ENCODE measurements around the gene GLOD5. TPM values are rescaled to one million over a fixed set of nuclear protein-coding genes. Genes with fewer than 3 reads are reported as not detected.

Gene GLOD5
- total RNA-seq, 1 experiment from 2014 or later: not detected

DNA sequence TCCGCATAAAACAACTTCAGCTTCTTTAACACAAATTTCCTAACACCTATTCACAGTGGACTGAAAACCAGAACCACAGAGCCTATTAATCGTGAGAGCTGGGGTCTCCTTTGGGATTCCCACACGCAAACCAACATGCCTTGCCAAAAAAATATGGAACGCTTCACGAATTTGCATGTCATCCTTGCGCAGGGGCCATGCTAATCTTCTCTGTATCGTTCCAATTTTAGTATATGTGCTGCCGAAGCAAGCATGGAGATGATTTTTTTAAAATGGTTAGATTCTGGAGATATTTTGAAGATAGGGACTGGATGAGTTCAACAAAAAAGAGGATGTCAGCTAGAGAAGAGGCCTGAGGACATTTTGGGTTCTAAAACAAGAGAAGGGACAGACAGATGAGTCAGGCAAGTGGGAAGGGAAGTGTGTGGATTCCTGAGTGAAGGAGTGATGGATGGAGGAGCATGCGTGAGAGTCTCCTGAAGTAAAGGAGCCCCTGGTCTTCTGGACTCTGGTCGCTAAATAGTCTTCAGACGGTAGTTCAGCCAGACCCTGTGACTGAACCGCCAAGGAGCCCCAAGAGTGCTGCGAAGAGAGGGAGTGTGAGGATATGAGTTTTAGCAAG is 15.4 kb downstream of the GLOD5 start:
- H3K4me3 Mint-ChIP-seq: no peak overlapping the region
- Histone ChIP-seq H3T11ph (ENCODE audit: low read length) (no peak overlapping the region), H3K9ac (ENCODE audit: extremely low read depth, insufficient read length, low read length) (no peak overlapping the region), H3K56ac (ENCODE audit: insufficient read length, low read depth, low read length) (no peak overlapping the region), H2BK15ac (ENCODE audit: low read depth, low read length) (no peak overlapping the region), H3K23ac (ENCODE audit: insufficient read length, low read depth, low read length) (no peak overlapping the region), H2AK5ac (ENCODE audit: insufficient read length, low read length) (no peak overlapping the region), H3K27me3 (ENCODE audit: insufficient read depth, low read length) (no peaks in the 10 kb centered on the region), H3K79me1 (ENCODE audit: insufficient read depth, low read depth, low read length, poor library complexity, severe bottlenecking) (no peaks in the 10 kb centered on the region), H3K18ac (ENCODE audit: insufficient read length, low read depth, low read length) (no peak overlapping the region), H3K79me2 (ENCODE audit: insufficient read depth, low read length) (no peaks in the 10 kb centered on the region), H2BK20ac (ENCODE audit: low read depth, low read length, poor library complexity, severe bottlenecking) (no peak overlapping the region), H2BK12ac (ENCODE audit: insufficient read length, low read depth, low read length) (no peak overlapping the region), H2BK5ac (ENCODE audit: insufficient read length, low read length) (no peak overlapping the region), H4K5ac (ENCODE audit: insufficient read length, low read depth, low read length) (no peak overlapping the region), H3K23me2 (ENCODE audit: insufficient read length, low read depth, low read length, poor library complexity, severe bottlenecking) (no peaks in the 10 kb centered on the region), H3K9me3 (ENCODE audit: control insufficient read depth, low read depth, low read length) (peaks cover 29% of the 10 kb centered on the region), H3K4ac (ENCODE audit: low read depth, low read length) (no peak overlapping the region), H4K8ac (replicated peaks; ENCODE audit: insufficient read length, low read depth, low read length) (no peak overlapping the region), H4K20me1 (ENCODE audit: control insufficient read depth, insufficient read depth, insufficient read length) (no peaks in the 10 kb centered on the region), H3K14ac (ENCODE audit: insufficient read depth, low read length) (no peak overlapping the region), H3K27ac (ENCODE audit: insufficient read length, low read depth, low read length) (no peak overlapping the region), H4K91ac (ENCODE audit: insufficient read length, low read depth, low read length) (no peak overlapping the region), H2BK120ac (ENCODE audit: low read depth, low read length, poor library complexity, severe bottlenecking) (no peak overlapping the region), H2AFZ (ENCODE audit: low read length) (no peak overlapping the region), H3K4me1 (ENCODE audit: insufficient read depth, low read length) (no peaks in the 10 kb centered on the region), H3K4me2 (ENCODE audit: insufficient read depth, insufficient read length, low read length) (no peak overlapping the region)
- TF ChIP-seq, protein P1, sequence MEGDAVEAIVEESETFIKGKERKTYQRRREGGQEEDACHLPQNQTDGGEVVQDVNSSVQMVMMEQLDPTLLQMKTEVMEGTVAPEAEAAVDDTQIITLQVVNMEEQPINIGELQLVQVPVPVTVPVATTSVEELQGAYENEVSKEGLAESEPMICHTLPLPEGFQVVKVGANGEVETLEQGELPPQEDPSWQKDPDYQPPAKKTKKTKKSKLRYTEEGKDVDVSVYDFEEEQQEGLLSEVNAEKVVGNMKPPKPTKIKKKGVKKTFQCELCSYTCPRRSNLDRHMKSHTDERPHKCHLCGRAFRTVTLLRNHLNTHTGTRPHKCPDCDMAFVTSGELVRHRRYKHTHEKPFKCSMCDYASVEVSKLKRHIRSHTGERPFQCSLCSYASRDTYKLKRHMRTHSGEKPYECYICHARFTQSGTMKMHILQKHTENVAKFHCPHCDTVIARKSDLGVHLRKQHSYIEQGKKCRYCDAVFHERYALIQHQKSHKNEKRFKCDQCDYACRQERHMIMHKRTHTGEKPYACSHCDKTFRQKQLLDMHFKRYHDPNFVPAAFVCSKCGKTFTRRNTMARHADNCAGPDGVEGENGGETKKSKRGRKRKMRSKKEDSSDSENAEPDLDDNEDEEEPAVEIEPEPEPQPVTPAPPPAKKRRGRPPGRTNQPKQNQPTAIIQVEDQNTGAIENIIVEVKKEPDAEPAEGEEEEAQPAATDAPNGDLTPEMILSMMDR (conservative IDR thresholded peaks at IDR 0.05): no peak
- peaks cover 0 to 7% (median 3%) of the 10 kb centered on the region in 3 experiments; a peak in 4 of 7 replicates for H3K36me3 Mint-ChIP-seq (ENCODE audit: insufficient read depth in 1 of 3, low read depth in 3 of 3)
- no peak overlapping the region for H3K27ac Mint-ChIP-seq
- peaks cover 2% of the 10 kb centered on the region for H3K27me3 Mint-ChIP-seq (ENCODE audit: low read depth)
- WGBS (ENCODE audit: extremely low coverage, insufficient read length, low lambda C conversion rate): no CpG with 5 or more reads among the region's 13 CpGs
- peaks cover 2 to 3% of the 10 kb centered on the region in 2 experiments; a peak in 1 of 4 replicates for H3K4me1 Mint-ChIP-seq
- H3K9me3 Mint-ChIP-seq: peaks cover 62 to 84% of the 10 kb centered on the region in 2 experiments
- no peak for DNase-seq

Data from H9 (cell line).